SKM-1 treated with dmso at 0.1 percent for 144 hours (cell line): Measurements from ENCODE around the gene HHAT.
A peak's percentile ranks its signal among the peaks of the same experiment; 100 is the strongest.

Experiments used
- DNase-seq: peaks from one replicate; lab custom pipeline; 2025; ENCODE audit not compliant: unreplicated experiment; lab: John Stamatoyannopoulos, UW

HHAT gene

DNA sequence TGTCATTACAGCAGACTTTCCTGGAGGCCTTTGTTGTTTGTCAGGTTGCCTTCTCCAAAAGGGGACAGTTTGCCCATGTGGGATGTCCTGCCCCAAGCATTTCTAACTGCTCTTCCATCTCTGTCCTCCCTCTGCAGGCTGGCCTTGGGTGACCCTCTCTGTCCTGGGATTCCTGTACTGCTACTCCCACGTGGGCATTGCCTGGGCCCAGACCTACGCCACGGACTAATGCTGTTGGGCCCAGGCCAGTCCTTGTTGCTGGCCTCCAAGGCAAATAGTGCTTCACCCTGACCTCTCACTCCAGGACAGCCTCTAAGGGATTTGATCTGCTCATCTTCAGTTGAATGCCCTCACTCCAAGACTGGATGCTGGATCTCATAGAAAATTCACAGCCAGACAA is 345.4 kb downstream of the HHAT start:
- no peak for DNase-seq

DNA sequence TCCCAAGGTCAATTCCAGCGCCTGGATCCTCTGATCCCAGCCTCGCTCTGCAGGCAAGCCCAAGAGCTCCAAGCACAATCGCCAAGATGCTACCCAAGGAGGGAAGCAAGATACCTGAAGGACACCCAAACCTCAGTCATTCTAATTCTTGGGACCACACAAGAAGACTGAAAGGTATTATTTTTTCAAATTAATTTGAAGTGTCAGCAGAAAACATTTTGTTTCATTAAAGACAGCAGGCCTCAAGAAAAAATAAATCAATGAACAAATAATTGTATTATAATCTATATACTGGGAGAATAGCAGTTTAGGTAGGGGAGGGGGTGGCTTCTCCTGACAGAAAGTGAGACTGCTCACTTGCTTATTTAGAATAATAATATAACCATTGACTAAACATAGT is 347.8 kb downstream of the HHAT start:
- DNase-seq: no peak

GRCh38 chr1:210677533-210677932 is 348.8 kb downstream of the HHAT start:
- DNase-seq: no peak

DNA sequence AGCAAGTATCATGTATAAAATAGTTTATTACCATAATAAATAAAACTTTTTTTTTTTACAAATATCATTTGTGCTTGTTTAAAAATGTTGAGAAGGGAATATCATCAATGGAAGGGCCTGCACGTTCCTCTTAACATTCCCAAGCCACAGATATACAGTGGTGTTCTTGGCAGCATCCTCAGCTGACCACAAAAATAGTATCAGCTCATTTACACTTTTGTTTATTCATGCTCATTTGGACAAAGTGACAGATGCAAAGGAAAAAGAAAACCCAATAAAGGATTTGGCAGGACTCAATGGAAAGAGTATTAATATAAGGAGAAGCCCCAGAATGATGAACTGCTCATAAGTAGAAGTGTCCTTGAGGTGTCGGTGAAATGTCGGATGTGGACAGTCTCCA is 349.6 kb downstream of the HHAT start:
- DNase-seq: no peak

DNA sequence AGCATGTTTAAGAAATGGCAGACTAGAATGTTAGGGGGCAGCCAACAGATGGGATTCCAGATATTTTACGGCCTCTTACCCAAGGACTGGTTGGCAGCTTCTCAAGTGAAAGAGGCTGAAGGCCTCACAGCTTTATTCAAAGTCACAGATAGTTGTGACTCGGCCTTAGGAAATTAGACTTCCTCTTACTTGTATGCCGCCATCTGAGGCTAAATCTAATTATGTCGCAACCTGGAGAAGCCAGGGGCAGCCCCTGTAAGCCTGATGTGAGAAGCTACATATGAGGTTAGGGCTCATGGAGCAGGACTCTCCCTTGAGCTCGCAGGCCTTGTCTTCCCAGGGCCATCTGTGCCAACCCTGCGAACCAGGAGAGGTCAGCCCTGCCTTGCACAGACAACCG is 352.5 kb downstream of the HHAT start:
- DNase-seq: peak; percentile 77

DNA sequence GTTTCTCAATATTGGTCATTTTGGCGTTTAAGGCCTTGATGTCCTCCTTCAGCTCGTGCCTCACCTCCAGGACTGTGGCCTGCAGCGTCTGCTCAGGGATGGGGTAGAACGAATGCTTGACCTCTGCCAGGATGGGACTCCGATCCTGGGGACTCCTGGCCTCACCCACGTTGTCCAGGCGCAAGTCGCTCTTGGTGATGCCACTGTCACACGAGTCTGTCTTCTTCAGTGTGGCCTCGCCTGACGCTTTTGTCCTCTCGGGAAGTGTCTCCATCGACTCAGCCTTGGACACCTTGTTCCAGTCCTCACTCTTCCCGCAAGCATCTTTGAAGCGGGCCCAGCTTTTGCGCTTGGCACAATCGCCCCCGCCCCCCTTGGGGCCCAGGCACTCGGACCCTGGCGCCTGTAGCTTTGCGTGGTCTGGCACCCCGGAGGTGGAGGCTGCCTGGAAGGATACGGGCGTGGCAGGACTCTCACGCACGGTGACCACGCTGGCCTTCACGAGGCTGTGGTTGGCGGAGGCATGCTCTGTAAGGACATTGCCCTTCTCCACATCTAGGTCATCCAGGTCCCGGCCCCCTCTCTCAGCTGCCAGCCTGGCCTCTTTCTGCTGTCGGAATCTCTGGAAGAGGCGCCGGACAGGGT is 354.8 kb downstream of the HHAT start:
- DNase-seq: no peak

DNA sequence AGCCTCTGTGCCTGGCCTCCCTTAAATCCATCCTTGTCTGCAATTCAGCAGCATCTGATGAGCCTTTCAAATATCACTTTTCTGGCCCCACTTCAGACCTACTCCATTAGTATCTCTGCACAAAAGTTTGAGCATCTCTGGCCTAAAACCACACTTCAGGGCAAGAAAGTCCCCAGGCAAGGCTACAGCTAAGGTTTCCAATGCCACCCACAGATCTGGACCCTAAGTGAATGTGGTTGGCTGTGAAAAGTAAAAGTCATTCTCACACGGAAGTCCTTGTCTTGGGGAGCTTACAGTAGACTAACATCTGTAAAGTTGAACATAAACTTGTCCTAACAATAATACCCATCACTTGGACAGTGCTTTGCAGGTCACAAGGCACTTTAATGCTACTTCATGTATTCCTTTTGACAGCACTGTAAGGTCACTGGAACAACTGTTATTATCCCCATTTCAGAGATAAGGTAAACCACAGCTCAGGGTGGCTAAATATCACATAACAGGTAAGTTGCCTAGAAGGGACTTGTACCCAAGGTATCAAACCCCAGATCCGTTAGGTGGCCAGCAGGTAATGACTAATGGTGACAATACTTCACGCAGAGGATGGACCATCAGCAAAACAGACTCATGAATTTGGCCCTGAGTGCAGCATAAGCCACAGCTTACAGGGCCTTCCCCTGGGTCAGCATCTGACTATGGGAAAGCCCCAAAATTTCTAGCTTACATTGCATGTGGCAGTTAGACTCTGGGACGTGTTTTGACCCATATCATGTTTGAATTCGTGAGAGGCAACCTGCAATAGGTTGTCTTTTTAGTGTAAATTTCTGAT is 356.0 kb downstream of the HHAT start:
- no peak for DNase-seq

DNA sequence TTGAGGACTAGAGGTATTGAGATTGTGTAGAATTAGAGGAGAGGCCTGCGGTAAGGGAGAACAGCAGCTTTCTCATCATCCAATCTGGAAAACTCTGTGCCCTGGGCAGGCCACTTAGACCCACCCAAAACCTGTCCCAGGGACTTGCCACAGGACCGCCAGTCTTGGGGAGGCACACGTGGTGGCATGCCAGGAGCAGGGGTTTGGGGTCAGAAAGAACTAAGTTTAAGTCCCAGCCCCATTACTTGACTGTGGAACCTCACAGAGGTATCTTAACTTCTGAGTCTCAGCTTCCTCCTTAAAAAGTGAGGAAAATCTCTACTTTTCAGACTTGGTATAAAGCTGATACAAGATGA is 356.6 kb downstream of the HHAT start:
- no peak for DNase-seq

GRCh38 chr1:210686841-210687240 is 358.1 kb downstream of the HHAT start:
- no peak for DNase-seq

GRCh38 chr1:210687582-210688279 is 359.0 kb downstream of the HHAT start:
- DNase-seq: no peak

- DNase-seq: no peak
These were observed 360.0 kb downstream of the HHAT start for GRCh38 chr1:210688512-210689234.

DNA sequence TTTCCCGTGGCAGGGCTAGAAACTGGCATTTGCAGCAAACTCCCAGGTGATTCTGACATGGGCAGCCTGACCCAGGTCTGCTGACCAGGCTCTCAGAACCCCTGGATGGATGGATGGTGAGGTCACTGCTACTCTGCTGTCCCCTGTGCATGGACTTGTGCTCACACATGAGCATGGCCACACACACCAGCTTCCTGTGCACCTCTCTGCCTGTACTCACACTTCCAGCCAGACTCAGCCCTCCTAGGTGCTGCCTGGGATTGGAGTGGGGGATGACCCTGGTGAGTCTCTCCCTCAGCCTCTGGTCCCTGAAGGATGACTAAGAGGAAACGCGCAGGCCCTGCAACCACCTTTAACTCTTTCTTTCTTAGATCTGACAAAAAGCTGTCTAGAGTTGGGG is 361.1 kb downstream of the HHAT start:
- no peak for DNase-seq

GRCh38 chr1:210690236-210690635 is 361.5 kb downstream of the HHAT start:
- DNase-seq: no peak

- no peak for DNase-seq
These were observed 362.4 kb downstream of the HHAT start for GRCh38 chr1:210691039-210691610.

DNA sequence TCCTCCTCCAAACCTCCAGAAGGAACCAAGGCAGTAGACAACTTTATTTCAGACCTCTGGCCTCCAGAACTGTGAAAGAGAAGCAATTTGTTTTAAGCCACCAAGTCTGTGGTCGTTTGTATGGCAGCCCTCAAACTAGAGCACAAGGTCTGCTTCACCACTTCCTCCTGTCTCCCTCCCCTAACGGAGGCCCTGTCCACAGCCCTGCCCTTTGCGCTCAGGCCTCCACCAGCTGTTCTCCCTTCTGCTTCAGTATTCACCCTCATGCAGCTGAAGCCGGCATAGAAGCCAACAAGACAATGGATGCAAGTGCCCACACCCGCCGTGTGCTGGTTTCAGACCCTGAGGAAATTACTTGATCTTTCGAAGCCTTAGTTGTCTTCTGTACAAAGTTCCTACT is 364.1 kb downstream of the HHAT start:
- DNase-seq: peak; percentile 91

- no peak for DNase-seq
These were observed 366.3 kb downstream of the HHAT start for GRCh38 chr1:210695026-210695425.

DNA sequence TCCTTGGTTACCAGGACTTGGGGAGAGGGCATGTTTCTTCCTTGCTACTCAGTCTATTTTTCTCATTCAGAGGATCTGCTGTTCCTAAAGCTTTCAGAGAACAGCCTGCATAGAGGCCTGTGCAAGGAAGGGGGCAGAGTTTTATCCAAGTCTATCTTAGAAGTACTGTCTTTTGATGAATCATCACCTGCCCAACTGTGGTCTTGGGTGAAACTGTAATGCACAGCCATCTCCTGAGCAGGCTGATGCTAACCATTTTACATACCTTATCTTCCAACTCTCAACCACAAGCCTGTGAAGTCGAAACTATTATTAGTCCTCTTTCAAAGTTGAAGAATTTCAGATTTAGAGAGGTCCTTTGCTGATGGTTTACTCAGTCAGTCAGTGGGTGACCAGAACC is 368.0 kb downstream of the HHAT start:
- no peak for DNase-seq

GRCh38 chr1:210697185-210697584 is 368.5 kb downstream of the HHAT start:
- DNase-seq: no peak

DNA sequence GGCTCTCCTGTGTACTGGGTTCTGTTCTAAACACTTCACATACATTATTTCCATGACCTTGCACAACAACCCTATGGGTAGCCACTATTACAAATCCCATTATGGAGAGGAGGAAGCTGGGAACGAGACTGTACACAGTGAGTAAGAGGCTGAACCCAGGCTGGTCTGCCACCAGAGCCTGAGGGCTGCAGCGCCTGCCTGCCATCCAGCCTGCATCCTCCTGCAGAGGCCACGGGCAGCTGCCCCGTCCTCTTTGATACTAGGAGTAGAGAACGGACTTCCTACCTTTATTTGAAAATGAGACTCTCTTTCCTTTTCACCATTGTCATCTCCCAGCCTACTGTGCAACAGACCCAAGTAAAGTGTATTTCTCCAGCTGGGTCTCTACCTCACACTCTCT is 370.0 kb downstream of the HHAT start:
- DNase-seq: no peak

DNA sequence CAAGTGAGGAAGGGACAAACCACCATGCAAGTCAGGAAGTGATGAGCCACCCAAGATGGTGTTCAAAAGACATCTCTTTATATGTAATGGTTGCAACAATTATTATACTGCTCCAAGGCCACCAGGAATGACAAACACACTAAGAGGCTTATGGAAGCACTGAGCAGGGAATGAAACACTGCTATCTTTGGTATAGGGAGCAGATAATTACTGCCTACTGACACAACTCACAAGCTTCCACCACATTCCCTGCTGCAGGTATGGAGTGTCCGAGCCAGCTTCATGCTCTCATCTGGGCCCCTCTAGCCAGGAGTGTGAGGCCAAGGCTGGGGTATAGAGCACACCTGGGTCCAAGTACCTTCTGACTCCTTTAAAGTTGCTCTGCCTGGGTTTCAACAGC is 371.4 kb downstream of the HHAT start:
- no peak for DNase-seq

DNA sequence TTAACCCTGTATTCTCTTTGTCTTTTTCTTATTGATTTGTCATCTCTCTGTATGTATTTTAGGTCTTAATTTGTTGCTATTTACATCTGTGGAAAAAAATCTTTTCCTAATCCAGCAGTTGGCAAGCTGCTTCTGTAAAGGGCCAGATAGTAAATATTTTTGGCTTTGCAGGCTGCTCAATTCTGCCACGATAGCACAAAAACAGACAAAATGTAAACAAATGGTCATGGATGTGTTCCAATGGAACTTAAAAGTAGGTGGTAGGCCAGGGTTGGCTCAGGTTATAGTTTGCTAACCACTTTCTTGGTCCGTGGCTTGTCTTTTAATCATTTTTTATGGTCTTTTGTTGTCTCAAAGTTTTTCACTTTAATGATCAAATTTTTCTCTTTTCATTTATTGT is 371.8 kb downstream of the HHAT start:
- no peak for DNase-seq
